Ovary (tissue), 9 donors: Measurements from ENCODE around the gene SERPINF2. TPM values are rescaled to one million over a fixed set of nuclear protein-coding genes. Genes with fewer than 3 reads are reported as not detected.
A peak's percentile ranks its signal among the peaks of the same experiment; 100 is the strongest.

Source experiments
- DNase-seq, 5 donors: peaks; one replicate each; pipeline ENCODE4 v3.0.0-alpha.2; 2019 to 2020
- H3K27ac ChIP-seq, 2 donors: fragments of 200-600 bp; one replicate each; pipeline versions ENCODE4 v1.5.1 to v1.8.0; 2019 to 2022
- H3K27me3 ChIP-seq: fragments of 200-600 bp; one replicate; pipeline ENCODE4 v1.8.0; 2022
- H3K36me3 ChIP-seq: fragments of 200-600 bp; sonication (generic); one replicate; pipeline ENCODE4 v1.5.1; 2019
- H3K4me1 ChIP-seq: one replicate; pipeline ENCODE4 v1.8.1; 2013; ENCODE audit warnings: mild to moderate bottlenecking, moderate library complexity; ENCODE audit not compliant: insufficient read depth
- H3K4me3 ChIP-seq: fragments of 200-600 bp; sonication (generic); one replicate; pipeline ENCODE4 v1.5.1; 2017
- H3K9me3 ChIP-seq, 2 donors: fragments of 200-600 bp in 1 of 2; sonication (generic) in 1 of 2; one replicate each; pipeline versions ENCODE4 v1.5.1 to v1.8.1; 2013 to 2019; ENCODE audit warnings: mild to moderate bottlenecking in 1 of 2, moderate library complexity in 1 of 2
- CTCF ChIP-seq, 3 donors: fragments of 450-650 bp in 2 of 3; fragments of 200-600 bp in 1 of 3; IDR thresholded peaks; one replicate each; pipeline versions ENCODE4 v1.5.1 to v1.8.0; 2016 to 2022; ENCODE audit warnings: antibody characterized with exemption in 3 of 3, mild to moderate bottlenecking in 1 of 3
- EP300 ChIP-seq: sonication (generic); formaldehyde crosslinking; IDR thresholded peaks from one replicate; pipeline ENCODE4 v1.6.1; 2017; ENCODE audit warnings: antibody characterized with exemption
- POLR2A ChIP-seq: fragments of 450-650 bp; IDR thresholded peaks from one replicate; pipeline ENCODE4 v1.6.1; 2017; ENCODE audit warnings: antibody characterized with exemption, mild to moderate bottlenecking, moderate library complexity
- WGBS, 3 donors: extraction: QIAGEN DNeasy Blood & Tissue Kit in 1 of 3; methylation state at CpG; one replicate each; pipeline versions ENCODE4 v1.1.5 to v1.1.7; 2013 to 2017; 5-methylcytosine and 5-hydroxymethylcytosine counted together
- intact Hi-C, 4 donors: fragments of 100-400 bp; cut with DNase I; formaldehyde crosslinking; loops; one replicate each; pipeline versions ENCODE4 v1.11.0 to v1.15.1; 2022 to 2023
- polyA plus RNA-seq, 2 donors: library from polyadenylated mRNA; stranded (reverse); fragments of 200-250 nt in 1 of 2; fragments of 350-450 nt in 1 of 2; fragmentation: Illumina TruSeq in 1 of 2; extraction: RNeasy Lipid Tissue Mini Kit (QIAGEN cat#74804) in 1 of 2; gene quantifications; one replicate each; pipeline ENCODE4 v1.2.3, GENCODE V29; 2013 to 2014
- total RNA-seq, 7 donors: library from RNA; depleted of rRNA in 2 of 7; stranded (reverse); fragments of >200 nt in 2 of 7; fragmentation: NEBNext Ultra II Directional in 3 of 7; extraction: Animal tissue kit (Norgen Biotek cat#: 25700) in 3 of 7; gene quantifications; one replicate each; pipeline versions ENCODE4 v1.1.0 to v1.2.4, GENCODE V29; 2016 to 2023
- donor health status: DM: no; HTN: no; CAD: no; lungs with moderate emphysema.
- donor health status: DM: no; HTN: no; CAD: no.
- donor health status: Bipolar disorder and iron deficiency.
- donor health status: DM: yes; HTN: yes; CAD: no.
- donor health status: DM: no; HTN: no; CAD: no.
- donor health status: DM: yes; HTN: yes; CAD: no.

The SERPINF2 gene
- total and polyA plus RNA-seq, 9 donors: 1.7 to 45.2 (median 4.5) TPM

GRCh38 chr17:1725642-1726511, 16.8 kb upstream of the SERPINF2 start:
- Histone ChIP-seq H3K27me3 (no peaks in the 10 kb centered on the region), H3K36me3 (no peaks in the 10 kb centered on the region), H3K4me3 (no peak overlapping the region), H3K27ac (no peak overlapping the region), H3K4me1 (peaks cover 17% of the 10 kb centered on the region), H3K9me3 (no peaks in the 10 kb centered on the region)
- TF ChIP-seq EP300 (no peak), CTCF (IDR thresholded peaks at IDR 0.05) (no peak), POLR2A (no peak)
- intact Hi-C loops: loop anchor here in 2 of 4 donors (5.0 kb wide), 1 partner anchor 36 kb away; the partner anchor contains the start of gene SERPINF1 (in 2 of the 2)
- 92 to 94% (median 93%) methylated on average over 54 of the region's 54 CpGs for WGBS, 3 donors
- DNase-seq: peak; percentile 18 to 48 (median 35)

- DNase-seq: peak in 4 of 5 donors; percentile 10 to 42 (median 33)
These were observed 15.9 kb upstream of the SERPINF2 start for GRCh38 chr17:1726626-1727257.

GRCh38 chr17:1727258-1727789, 15.3 kb upstream of the SERPINF2 start:
- no peak overlapping the region for H3K27ac ChIP-seq
- no peak overlapping the region for H3K4me3 ChIP-seq
- TF ChIP-seq CTCF (IDR thresholded peaks at IDR 0.05) (no peak), POLR2A (no peak), EP300 (no peak)
- H3K27me3 ChIP-seq: no peaks in the 10 kb centered on the region
- 92 to 93% (median 93%) methylated on average over 21 of the region's 21 CpGs for WGBS, 3 donors
- no peaks in the 10 kb centered on the region for H3K36me3 ChIP-seq
- H3K4me1 ChIP-seq: peaks cover 21% of the 10 kb centered on the region
- no peaks in the 10 kb centered on the region for H3K9me3 ChIP-seq
- DNase-seq: peak in 3 of 5 donors; percentile 16 to 38 (median 34)
- intact Hi-C loops: loop anchor here in 2 of 4 donors (5.0 kb wide), 1 partner anchor 35 kb away; the partner anchor contains the start of gene SERPINF1 (in 2 of the 2)

More at GRCh38 chr17:1726626-1727257, 15.9 kb upstream of the SERPINF2 start:
- Histone ChIP-seq H3K4me3 (no peak overlapping the region), H3K36me3 (no peaks in the 10 kb centered on the region), H3K9me3 (no peaks in the 10 kb centered on the region), H3K4me1 (peaks cover 21% of the 10 kb centered on the region), H3K27me3 (no peaks in the 10 kb centered on the region), H3K27ac (no peak overlapping the region)
- 66 to 68% (median 66%) methylated on average over 18 of the region's 18 CpGs for WGBS, 3 donors
- no peak for TF ChIP-seq POLR2A
- no peak for TF ChIP-seq CTCF (IDR thresholded peaks at IDR 0.05)
- TF ChIP-seq EP300: no peak
- intact Hi-C loops: loop anchor here in 2 of 4 donors (5.0 kb wide), 1 partner anchor 36 kb away; the partner anchor contains the start of gene SERPINF1 (in 2 of the 2)
